ENCODE measurements around the gene ZC3H6.

ZC3H6 gene

DNA sequence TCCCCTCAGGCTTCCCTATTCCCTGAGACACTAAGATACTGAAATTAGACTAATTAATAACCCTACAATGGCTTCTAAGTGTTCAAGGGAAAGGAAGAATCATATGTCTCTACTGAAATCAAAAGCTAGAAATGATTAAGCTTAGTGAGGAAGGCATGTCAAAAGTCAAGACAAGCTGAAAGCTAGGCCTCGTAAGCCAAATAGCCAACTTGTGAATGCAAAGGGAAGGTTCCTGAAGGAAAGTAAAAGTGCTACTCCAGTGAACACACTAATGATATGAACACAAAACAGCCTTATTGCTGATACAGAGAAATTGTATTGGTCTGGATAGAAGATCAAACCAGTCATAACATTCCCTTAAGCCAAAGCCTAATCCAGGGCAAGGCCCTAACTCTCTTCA lies 30.5 kb upstream of the ZC3H6 start:
- TF ChIP-seq GLIS3 (CRISPR knock-in tag; IDR thresholded peaks at IDR 0.05) (no peak), CSDC2 (CRISPR knock-in tag; IDR thresholded peaks at IDR 0.05) (no peak), ZFP30 (CRISPR knock-in tag; IDR thresholded peaks at IDR 0.05) (no peak), ZNF565 (CRISPR knock-in tag; conservative IDR thresholded peaks at IDR 0.05; ENCODE audit: low read depth) (no peak), ESRRG (CRISPR knock-in tag; IDR thresholded peaks at IDR 0.05) (no peak), RARB (CRISPR knock-in tag; IDR thresholded peaks at IDR 0.05) (no peak), TOX (CRISPR knock-in tag; IDR thresholded peaks at IDR 0.05; ENCODE audit: borderline replicate concordance) (no peak), OSR1 (CRISPR knock-in tag; IDR thresholded peaks at IDR 0.05) (no peak), ZNF8 (CRISPR knock-in tag; IDR thresholded peaks at IDR 0.05) (no peak), PPARA (CRISPR knock-in tag; IDR thresholded peaks at IDR 0.05; ENCODE audit: borderline replicate concordance) (no peak), SNAI2 (CRISPR knock-in tag; IDR thresholded peaks at IDR 0.05) (no peak), ZNF70 (CRISPR knock-in tag; IDR thresholded peaks at IDR 0.05) (no peak), TCF4 (CRISPR knock-in tag; IDR thresholded peaks at IDR 0.05; ENCODE audit: borderline replicate concordance) (no peak), BACH2 (CRISPR knock-in tag; IDR thresholded peaks at IDR 0.05; ENCODE audit: borderline replicate concordance) (no peak), ARNTL (CRISPR knock-in tag; IDR thresholded peaks at IDR 0.05; ENCODE audit: borderline replicate concordance, low read depth) (no peak), ZFP3 (CRISPR knock-in tag; IDR thresholded peaks at IDR 0.05) (no peak)
- TF ChIP-seq, protein P1, sequence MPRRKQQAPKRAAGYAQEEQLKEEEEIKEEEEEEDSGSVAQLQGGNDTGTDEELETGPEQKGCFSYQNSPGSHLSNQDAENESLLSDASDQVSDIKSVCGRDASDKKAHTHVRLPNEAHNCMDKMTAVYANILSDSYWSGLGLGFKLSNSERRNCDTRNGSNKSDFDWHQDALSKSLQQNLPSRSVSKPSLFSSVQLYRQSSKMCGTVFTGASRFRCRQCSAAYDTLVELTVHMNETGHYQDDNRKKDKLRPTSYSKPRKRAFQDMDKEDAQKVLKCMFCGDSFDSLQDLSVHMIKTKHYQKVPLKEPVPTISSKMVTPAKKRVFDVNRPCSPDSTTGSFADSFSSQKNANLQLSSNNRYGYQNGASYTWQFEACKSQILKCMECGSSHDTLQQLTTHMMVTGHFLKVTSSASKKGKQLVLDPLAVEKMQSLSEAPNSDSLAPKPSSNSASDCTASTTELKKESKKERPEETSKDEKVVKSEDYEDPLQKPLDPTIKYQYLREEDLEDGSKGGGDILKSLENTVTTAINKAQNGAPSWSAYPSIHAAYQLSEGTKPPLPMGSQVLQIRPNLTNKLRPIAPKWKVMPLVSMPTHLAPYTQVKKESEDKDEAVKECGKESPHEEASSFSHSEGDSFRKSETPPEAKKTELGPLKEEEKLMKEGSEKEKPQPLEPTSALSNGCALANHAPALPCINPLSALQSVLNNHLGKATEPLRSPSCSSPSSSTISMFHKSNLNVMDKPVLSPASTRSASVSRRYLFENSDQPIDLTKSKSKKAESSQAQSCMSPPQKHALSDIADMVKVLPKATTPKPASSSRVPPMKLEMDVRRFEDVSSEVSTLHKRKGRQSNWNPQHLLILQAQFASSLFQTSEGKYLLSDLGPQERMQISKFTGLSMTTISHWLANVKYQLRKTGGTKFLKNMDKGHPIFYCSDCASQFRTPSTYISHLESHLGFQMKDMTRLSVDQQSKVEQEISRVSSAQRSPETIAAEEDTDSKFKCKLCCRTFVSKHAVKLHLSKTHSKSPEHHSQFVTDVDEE (CRISPR knock-in tag; IDR thresholded peaks at IDR 0.05), result no peak
- TF ChIP-seq, protein P2, sequence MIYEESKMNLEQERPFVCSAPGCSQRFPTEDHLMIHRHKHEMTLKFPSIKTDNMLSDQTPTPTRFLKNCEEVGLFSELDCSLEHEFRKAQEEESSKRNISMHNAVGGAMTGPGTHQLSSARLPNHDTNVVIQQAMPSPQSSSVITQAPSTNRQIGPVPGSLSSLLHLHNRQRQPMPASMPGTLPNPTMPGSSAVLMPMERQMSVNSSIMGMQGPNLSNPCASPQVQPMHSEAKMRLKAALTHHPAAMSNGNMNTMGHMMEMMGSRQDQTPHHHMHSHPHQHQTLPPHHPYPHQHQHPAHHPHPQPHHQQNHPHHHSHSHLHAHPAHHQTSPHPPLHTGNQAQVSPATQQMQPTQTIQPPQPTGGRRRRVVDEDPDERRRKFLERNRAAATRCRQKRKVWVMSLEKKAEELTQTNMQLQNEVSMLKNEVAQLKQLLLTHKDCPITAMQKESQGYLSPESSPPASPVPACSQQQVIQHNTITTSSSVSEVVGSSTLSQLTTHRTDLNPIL (CRISPR knock-in tag; IDR thresholded peaks at IDR 0.05; ENCODE audit: low read depth), result no peak
- ATAC-seq, result no peak

- ATAC-seq, result no peak
Observed at GRCh38 chr2:112251271-112251670, 24.1 kb upstream of the ZC3H6 start.

DNA sequence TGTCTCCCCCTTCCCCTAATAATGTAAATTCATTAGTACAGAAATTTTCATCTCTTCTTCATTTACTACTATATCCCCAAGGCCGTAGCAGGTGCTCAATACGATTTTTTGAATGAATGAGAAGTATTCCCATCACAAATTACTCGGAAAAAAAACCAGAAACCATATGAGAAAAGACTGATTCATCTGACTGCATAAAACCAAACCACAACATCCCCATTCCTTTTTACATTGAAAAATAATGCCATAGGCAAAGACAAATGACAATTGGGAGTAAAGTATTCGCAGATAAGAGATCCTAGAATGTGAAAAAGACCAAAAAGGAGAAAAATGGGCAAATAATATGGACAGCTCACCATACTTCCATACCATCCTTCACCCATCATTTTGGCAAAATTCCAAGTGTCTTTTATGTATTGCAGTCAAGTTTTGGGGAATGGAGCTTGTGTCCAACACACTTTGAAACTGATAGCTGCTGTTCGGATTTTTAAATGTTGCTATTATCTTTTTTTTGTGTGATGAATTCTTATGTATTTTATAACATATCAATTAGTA lies 22.1 kb upstream of the ZC3H6 start:
- no peak for TF ChIP-seq ESRRG (CRISPR knock-in tag; IDR thresholded peaks at IDR 0.05)
- no peak for TF ChIP-seq BACH2 (CRISPR knock-in tag; IDR thresholded peaks at IDR 0.05; ENCODE audit: borderline replicate concordance)
- TF ChIP-seq ZNF8 (CRISPR knock-in tag; IDR thresholded peaks at IDR 0.05), result no peak
- TF ChIP-seq, protein P3, sequence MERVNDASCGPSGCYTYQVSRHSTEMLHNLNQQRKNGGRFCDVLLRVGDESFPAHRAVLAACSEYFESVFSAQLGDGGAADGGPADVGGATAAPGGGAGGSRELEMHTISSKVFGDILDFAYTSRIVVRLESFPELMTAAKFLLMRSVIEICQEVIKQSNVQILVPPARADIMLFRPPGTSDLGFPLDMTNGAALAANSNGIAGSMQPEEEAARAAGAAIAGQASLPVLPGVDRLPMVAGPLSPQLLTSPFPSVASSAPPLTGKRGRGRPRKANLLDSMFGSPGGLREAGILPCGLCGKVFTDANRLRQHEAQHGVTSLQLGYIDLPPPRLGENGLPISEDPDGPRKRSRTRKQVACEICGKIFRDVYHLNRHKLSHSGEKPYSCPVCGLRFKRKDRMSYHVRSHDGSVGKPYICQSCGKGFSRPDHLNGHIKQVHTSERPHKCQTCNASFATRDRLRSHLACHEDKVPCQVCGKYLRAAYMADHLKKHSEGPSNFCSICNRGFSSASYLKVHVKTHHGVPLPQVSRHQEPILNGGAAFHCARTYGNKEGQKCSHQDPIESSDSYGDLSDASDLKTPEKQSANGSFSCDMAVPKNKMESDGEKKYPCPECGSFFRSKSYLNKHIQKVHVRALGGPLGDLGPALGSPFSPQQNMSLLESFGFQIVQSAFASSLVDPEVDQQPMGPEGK (CRISPR knock-in tag; IDR thresholded peaks at IDR 0.05; ENCODE audit: borderline replicate concordance), result no peak
- TF ChIP-seq CSDC2 (CRISPR knock-in tag; IDR thresholded peaks at IDR 0.05), result no peak
- TF ChIP-seq ZNF565 (CRISPR knock-in tag; conservative IDR thresholded peaks at IDR 0.05; ENCODE audit: low read depth), result no peak
- TF ChIP-seq ZFP3 (CRISPR knock-in tag; IDR thresholded peaks at IDR 0.05), result no peak
- no peak for ATAC-seq

More at GRCh38 chr2:112251271-112251670, 24.1 kb upstream of the ZC3H6 start:
- TF ChIP-seq CSRNP3 (CRISPR knock-in tag; IDR thresholded peaks at IDR 0.05), result no peak
- TF ChIP-seq, protein P3 (CRISPR knock-in tag; IDR thresholded peaks at IDR 0.05; ENCODE audit: borderline replicate concordance), result no peak

All from SK-N-SH treated with all-trans-retinoic acid at 6 μM for 48 hours (cell line).